ENCODE results near the gene CRYGN. TPM values are rescaled to one million over a fixed set of nuclear protein-coding genes. Genes with fewer than 3 reads are reported as not detected.

Gene CRYGN
- total RNA-seq, 2 experiments from 2014 or later: 0.25 to 0.91 TPM

DNA sequence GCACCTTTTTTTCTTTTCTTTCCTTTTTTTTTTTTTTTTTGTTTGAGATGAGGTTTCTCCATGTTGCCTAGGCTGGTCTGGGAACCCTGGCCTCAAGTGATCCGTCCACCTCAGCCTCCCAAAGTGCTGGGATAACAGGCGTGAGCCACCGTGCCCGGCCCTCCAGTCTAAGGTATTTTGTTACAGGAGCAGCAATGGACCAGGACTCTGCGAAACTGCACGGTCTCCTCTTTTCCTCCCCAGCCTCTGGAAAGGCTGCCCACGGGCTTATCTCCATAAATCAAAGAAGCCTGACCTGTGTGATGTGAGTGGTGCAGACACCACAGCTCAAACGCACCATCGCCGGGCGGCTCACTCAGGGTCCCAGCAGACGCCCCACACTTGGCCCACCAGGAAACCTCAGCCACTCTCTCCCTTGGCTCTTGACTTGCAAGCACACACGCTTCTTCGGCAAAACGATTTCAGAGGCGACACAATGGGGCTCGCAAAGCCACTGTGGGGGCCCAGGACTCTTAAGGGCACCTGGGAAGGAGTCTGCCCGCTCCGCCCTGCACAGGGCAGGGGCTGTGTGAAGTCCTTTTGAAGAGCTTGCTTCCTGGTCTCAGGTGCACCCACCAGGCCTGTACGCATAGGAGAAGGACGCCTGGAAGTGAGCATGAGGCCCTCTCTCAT lies 50.7 kb downstream of the CRYGN start:
- no peak overlapping the region for H3K27ac Mint-ChIP-seq
- peaks cover 5% of the 10 kb centered on the region for H3K27me3 Mint-ChIP-seq
- H3K4me3 Mint-ChIP-seq: no peak overlapping the region
- ATAC-seq (ENCODE audit: low read depth): no peak
- H3K9me3 Mint-ChIP-seq: no peaks in the 10 kb centered on the region
- H3K4me1 Mint-ChIP-seq: no peaks in the 10 kb centered on the region
- no peaks in the 10 kb centered on the region for H3K36me3 Mint-ChIP-seq
- POLR2A ChIA-PET: no interaction called here
- no peak for DNase-seq

DNA sequence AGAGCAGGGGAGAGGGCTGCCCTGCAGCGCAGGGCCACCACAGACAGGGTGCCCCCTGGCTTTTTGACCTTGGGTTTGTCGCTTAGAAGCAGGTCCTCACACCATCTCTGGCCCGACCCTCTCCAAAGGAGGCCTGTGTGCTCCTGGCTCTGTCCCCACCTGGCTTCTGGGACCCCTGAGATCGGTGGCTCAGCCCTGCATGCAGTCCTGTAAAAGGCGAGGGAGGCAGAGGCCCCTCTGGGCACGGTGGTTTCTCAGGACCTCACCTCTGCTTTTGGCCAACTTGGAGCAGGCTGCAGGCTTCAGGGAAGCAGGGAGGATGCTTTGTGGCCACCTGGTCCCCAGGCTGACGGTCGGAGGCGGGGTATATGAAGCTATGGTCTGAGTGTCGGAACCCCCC lies 51.5 kb downstream of the CRYGN start:
- Mint-ChIP-seq H3K27ac (no peak overlapping the region), H3K4me1 (no peaks in the 10 kb centered on the region), H3K9me3 (no peaks in the 10 kb centered on the region), H3K27me3 (peaks cover 13% of the 10 kb centered on the region), H3K4me3 (no peak overlapping the region), H3K36me3 (no peaks in the 10 kb centered on the region)
- DNase-seq: no peak
- ATAC-seq (ENCODE audit: low read depth): no peak
- POLR2A ChIA-PET: no interaction called here

GRCh38 chr7:151388007-151388297 lies 52.0 kb downstream of the CRYGN start:
- DNase-seq: no peak
- POLR2A ChIA-PET: no interaction called here

DNA sequence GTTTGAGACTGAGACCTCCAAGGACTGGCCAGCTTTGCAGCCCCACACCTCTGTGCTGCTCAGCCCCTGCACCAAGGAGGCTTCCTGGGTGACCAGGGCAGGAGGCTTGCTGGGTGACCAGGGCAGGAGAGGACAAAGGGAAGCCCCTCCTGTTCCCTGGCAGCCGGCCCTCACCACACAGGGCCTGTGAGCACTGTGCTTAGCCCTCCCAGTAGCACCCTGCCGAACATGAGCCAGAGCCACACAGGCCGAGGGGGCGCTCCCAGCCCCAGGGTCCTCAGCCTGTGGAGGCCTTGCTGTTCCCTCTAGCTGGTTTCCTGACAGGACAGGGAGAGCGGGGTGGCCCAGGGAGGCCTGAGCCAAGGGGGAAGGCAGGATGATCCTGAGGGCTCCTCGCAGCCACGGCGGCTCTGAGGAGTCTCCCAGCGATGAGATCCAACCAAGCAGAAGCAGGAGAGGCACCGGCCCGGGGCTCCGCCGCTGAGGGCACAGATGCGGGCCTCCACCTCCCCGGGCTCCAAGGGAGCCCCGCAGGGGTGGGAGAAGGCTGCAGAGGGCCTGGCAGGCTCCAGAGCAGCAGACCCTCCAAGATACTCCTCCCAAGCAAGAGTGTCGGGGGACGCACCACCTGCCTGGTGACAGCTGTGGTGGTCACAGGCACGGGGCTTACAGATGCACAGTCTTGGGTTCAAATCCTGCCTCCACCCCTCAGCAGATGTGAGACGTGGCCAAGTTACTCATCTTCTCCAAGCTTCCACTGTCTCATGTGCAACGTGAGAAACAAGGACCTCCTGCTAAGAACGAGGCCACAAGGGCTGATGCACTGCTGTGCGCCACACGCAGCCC lies 52.6 kb downstream of the CRYGN start:
- ATAC-seq (ENCODE audit: low read depth) (no peak), DNase-seq (no peak)
- Mint-ChIP-seq H3K36me3 (no peaks in the 10 kb centered on the region), H3K4me1 (peaks cover 2% of the 10 kb centered on the region), H3K4me3 (no peak overlapping the region), H3K27ac (no peak overlapping the region), H3K9me3 (no peaks in the 10 kb centered on the region), H3K27me3 (peaks cover 24% of the 10 kb centered on the region)
- POLR2A ChIA-PET: no interaction called here

More at GRCh38 chr7:151388007-151388297, 52.0 kb downstream of the CRYGN start:
- peaks cover 18% of the 10 kb centered on the region for H3K27me3 Mint-ChIP-seq
- no peaks in the 10 kb centered on the region for H3K36me3 Mint-ChIP-seq
- no peak overlapping the region for H3K4me3 Mint-ChIP-seq
- no peak for ATAC-seq (ENCODE audit: low read depth)
- H3K9me3 Mint-ChIP-seq: no peaks in the 10 kb centered on the region
- no peaks in the 10 kb centered on the region for H3K4me1 Mint-ChIP-seq
- no peak overlapping the region for H3K27ac Mint-ChIP-seq

DNA sequence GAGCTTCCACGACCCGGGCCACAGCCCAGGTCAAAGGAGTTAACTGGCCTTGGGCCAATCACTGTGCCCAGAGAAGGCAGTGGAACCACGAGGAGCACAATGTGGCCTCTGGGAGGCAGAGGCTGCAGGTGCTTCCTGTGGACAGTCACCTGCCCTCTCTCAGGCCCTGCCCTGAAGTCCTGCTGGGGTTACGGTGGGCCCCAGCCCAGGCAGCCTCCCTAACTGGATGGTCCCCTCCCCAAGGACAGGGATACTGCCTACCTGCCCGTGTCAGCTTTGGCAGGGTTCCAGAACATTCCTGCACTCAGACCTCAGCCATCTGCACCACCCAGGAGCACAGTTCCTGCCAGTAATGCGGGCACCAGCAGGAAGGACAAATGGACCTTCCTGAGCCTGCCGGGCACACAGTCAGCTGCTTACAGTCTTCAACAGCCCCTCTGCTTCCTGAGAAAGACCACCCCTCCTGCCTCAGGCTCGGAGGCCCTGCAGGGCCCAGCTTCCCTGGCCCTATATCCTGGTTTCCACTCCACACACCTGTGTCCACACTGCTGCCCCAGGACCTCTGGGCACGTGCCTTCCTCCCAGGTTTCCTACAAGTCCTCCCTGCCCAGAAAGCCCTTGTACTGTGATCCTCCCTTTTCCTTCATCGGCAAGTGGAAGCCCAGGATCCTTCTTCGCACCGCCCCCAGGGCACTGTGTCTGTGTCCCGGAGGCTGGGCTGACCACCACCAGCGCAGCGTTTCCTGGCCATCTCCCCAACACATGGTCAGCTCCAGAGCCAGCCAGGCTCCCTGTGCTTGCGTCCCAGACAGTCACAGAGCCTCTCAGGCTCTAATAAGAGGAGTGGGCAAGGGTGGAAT lies 53.4 kb downstream of the CRYGN start:
- Mint-ChIP-seq H3K4me1 (peaks cover 6% of the 10 kb centered on the region), H3K9me3 (no peaks in the 10 kb centered on the region), H3K36me3 (no peaks in the 10 kb centered on the region), H3K27me3 (peaks cover 28% of the 10 kb centered on the region), H3K4me3 (no peak overlapping the region), H3K27ac (no peak overlapping the region)
- ATAC-seq (ENCODE audit: low read depth) (no peak), DNase-seq (no peak)
- POLR2A ChIA-PET: no interaction called here

DNA sequence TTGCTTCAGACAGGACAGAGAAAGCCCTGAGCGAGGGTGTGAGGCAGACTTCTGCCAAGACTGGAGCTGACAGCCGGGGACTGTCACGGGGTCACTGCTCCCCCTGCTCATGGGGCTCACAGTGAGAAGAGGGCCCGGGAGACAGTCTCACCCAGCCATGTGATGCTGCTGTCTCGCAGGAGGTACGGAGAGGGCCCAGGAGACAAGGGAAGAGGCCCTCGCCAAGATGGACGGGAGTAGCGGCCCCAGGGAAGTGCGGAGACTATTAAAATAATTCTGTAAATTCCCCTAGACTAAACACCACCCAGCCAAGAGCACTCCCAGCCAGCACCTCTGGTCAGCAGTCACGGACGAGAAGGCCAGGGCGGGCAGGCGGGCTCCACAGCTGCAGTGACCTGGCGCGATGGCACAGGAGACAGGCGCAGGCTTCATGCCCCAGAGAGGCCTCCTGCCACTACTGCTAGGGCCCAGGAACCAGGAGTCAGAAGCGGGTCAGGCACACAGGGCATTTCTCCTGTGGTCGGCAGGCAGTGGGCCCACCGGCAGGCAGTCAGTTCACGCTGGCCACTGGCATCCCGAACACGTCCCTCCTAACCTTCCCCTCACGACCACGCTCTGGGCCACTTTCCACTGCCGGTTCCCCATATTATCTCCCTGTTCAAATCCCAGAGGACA lies 54.2 kb downstream of the CRYGN start:
- Mint-ChIP-seq H3K9me3 (no peaks in the 10 kb centered on the region), H3K4me3 (no peak overlapping the region), H3K27me3 (peaks cover 29% of the 10 kb centered on the region), H3K36me3 (no peaks in the 10 kb centered on the region), H3K4me1 (peaks cover 8% of the 10 kb centered on the region), H3K27ac (no peak overlapping the region)
- ATAC-seq (ENCODE audit: low read depth) (no peak), DNase-seq (no peak)
- POLR2A ChIA-PET: no interaction called here

DNA sequence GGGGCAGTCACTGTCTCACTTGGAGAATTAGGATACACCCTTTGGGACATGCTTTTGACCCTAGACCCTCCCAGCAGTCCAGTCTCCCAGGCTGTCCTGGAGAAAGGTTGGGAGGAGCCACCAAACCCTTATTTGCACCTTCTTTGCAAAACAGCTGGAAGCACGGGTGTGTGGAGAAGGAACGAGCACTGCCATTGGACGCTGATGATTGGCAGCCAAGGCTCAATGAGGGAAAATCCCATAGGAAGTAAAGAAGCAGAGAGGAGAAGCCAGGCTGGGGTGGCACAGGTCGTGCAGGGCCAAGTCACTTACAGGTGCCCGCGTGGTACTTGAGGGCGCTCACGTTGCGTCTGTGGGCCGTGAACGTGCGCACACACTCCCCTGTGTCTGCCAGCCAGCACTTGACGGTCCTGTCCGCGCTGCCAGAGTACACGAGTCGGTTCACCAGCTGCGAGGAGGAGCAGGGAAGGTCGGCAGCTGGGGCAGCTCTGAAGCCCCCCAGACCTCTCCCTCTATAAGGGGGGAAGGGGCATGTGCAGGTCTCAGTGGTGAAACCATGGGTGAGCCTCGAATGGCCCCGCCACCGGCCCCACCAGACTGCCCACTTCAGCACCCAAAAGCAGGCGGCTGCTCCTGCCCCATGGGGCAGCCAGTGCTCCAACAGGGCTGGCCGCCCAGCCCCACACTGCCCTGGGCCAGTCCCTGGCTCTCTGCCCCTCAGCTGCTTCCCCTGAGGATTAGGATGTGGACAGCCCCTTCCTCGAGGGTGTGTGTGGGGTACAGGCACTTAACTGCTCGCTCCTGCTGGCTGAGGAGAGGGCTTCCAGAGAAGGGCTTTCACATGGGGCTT lies 54.9 kb downstream of the CRYGN start:
- no peak for DNase-seq
- H3K36me3 Mint-ChIP-seq: no peaks in the 10 kb centered on the region
- H3K9me3 Mint-ChIP-seq: no peaks in the 10 kb centered on the region
- peaks cover 28% of the 10 kb centered on the region for H3K27me3 Mint-ChIP-seq
- H3K4me3 Mint-ChIP-seq: no peak overlapping the region
- H3K27ac Mint-ChIP-seq: no peak overlapping the region
- POLR2A ChIA-PET: no interaction called here
- no peak for ATAC-seq (ENCODE audit: low read depth)
- H3K4me1 Mint-ChIP-seq: peaks cover 10% of the 10 kb centered on the region

DNA sequence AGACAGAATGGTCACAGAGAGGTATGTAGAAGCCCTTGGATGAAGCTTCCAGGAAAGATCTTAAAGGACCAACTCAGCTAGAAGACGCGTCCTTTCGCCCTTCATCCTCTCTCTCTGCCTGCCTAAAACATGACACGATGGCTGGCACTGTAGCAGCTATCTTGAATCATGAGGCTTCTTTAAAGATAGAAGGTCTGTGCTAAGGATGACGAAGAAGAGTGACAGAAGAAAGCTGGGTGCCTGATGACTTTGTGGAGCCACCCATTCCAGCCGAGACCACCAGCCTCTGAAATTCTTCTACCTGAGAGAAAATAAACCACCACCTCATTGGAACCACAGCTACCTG lies 55.6 kb downstream of the CRYGN start:
- ATAC-seq (ENCODE audit: low read depth): no peak
- H3K9me3 Mint-ChIP-seq: no peaks in the 10 kb centered on the region
- peaks cover 28% of the 10 kb centered on the region for H3K27me3 Mint-ChIP-seq
- POLR2A ChIA-PET: no interaction called here
- H3K27ac Mint-ChIP-seq: no peak overlapping the region
- DNase-seq: no peak
- peaks cover 10% of the 10 kb centered on the region for H3K4me1 Mint-ChIP-seq
- no peaks in the 10 kb centered on the region for H3K36me3 Mint-ChIP-seq
- no peak overlapping the region for H3K4me3 Mint-ChIP-seq

GRCh38 chr7:151383638-151384351 lies 56.1 kb downstream of the CRYGN start:
- H3K27me3 Mint-ChIP-seq: peaks cover 28% of the 10 kb centered on the region

DNA sequence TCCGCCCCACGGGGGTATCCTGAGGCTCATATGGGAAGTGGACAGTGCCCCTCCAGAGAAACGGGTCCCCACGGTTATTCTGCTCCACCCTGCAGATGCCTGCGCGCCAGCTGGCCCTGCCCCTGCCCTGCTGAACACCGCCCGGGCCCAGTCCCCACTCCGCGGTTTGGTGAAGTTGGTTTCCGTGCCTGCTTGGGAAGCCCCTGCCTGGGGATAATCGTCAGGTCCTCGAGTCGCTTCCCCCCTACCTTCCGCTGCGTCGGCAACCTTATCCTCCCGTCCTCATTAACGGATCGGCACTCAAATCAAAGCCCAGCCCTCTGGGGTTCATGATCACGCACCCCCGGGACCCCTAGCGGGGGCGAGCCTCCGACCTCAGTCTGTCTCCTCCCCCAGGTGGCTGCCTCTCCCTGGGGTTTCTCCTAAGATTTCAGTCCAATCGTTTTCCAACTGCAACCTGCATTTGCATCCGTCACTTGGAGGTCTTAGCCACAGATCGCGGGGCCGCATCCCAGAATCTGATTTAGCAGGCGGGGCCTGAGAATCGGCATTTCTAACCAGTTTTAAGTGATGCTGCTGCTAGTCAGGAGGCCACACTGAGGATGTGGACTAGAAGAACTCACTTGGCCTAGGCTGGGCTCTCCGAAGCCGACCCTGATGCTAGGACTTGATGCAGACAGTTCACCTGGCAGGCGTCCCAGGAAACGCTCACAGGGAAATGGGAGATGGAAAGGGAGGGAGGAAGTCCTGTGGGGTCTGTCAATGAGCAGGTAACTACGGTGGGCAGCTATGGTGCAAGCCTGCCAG lies 57.7 kb downstream of the CRYGN start:
- peak; percentile 23 for ATAC-seq (ENCODE audit: low read depth)
- Mint-ChIP-seq H3K4me1 (peaks cover 10% of the 10 kb centered on the region), H3K27me3 (peaks cover 28% of the 10 kb centered on the region), H3K4me3 (peak overlapping the region; percentile 75), H3K36me3 (no peaks in the 10 kb centered on the region), H3K27ac (no peak overlapping the region), H3K9me3 (no peaks in the 10 kb centered on the region)
- DNase-seq: no peak
- POLR2A ChIA-PET: no interaction called here

More at GRCh38 chr7:151383638-151384351, 56.1 kb downstream of the CRYGN start:
- Mint-ChIP-seq H3K27ac (no peak overlapping the region), H3K9me3 (no peaks in the 10 kb centered on the region), H3K36me3 (no peaks in the 10 kb centered on the region), H3K4me3 (no peak overlapping the region), H3K4me1 (peaks cover 10% of the 10 kb centered on the region)
- POLR2A ChIA-PET: no interaction called here
- ATAC-seq (ENCODE audit: low read depth): no peak
- no peak for DNase-seq

DNA sequence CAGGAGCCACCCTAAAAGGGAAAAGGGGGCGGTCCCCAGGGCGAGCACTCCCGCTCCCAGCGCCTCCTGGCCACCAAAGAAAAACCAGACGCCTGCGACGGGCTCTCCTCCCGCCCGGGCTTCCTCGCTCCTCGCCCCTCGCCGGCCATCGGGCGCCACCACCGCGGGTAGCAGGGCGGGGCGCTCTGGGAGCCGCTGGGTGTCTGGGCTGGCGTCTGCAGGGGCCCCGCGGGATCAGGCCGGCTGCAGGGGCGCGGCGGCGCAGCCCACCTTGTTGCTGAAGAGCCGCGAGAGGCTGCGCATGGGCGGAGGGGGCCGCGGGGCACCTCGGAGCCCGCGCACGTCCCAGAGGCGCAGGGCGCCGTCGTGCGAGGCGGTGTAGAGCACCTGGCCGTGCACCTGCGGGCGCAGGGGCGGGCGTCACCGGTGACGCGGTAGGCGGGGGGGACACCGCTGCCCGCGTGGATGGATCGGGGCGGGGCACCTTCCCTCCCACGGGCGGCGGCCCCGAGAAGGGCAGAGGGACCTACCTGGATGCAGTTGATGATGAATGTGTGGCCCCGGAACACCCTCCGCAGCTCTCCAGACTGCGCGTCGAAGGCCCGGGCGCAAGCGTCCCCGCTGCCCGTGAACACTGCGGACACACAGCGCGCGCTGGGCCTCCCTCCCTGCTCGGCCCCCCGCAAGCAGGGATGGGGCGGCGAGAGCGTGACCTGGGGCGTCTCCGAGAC lies 58.4 kb downstream of the CRYGN start:
- Mint-ChIP-seq H3K9me3 (no peaks in the 10 kb centered on the region), H3K4me1 (peaks cover 10% of the 10 kb centered on the region), H3K36me3 (no peaks in the 10 kb centered on the region), H3K4me3 (peak overlapping the region; percentile 75), H3K27me3 (peaks cover 28% of the 10 kb centered on the region), H3K27ac (no peak overlapping the region)
- peak; percentile 55 for ATAC-seq (ENCODE audit: low read depth)
- peak; percentile 51 for DNase-seq
- POLR2A ChIA-PET: interaction anchor here (1.2 to 1.4 kb wide), 2 partner anchors 28 to 59 kb away, joined by 3 to 7 read pairs; partner anchors contain the start of genes CRYGN and WDR86

Data from activated naive CD8-positive, alpha-beta T cell treated with anti-CD3 and anti-CD28 coated beads, Interleukin-2, amount 10 ng/mL, durations not matched to agents 7 days and 5 days (primary cell).